GM12872 (cell line): Measurements from ENCODE around the gene LSAMP.

ENCODE experiments used
- CTCF ChIP-seq: IDR thresholded peaks from 3 replicates; pipeline ENCODE4 v1.5.1; 2011; ENCODE audit warnings: low read depth, mild to moderate bottlenecking, low read length, moderate library complexity; ENCODE audit not compliant: insufficient read depth

LSAMP gene

GRCh38 chr3:116039651-116039985, 405.7 kb downstream of the LSAMP start:
- no peak for TF ChIP-seq CTCF

- TF ChIP-seq CTCF = no peak
Measured at GRCh38 chr3:116038968-116039650, 406.2 kb downstream of the LSAMP start.

- no peak for TF ChIP-seq CTCF
Measured at GRCh38 chr3:116037954-116038911, 407.1 kb downstream of the LSAMP start.

- TF ChIP-seq CTCF = no peak
Measured at GRCh38 chr3:116035429-116035828, 409.9 kb downstream of the LSAMP start.

GRCh38 chr3:116034794-116035193, 410.5 kb downstream of the LSAMP start:
- TF ChIP-seq CTCF = no peak

- no peak for TF ChIP-seq CTCF
Measured at GRCh38 chr3:116034086-116034485, 411.2 kb downstream of the LSAMP start.

GRCh38 chr3:116033516-116033915, 411.8 kb downstream of the LSAMP start:
- TF ChIP-seq CTCF = no peak
